KOPT-K1 (cell line): ENCODE results near the gene FRMD4B.

Source experiments
- H3K27ac ChIP-seq: fragments of 200-600 bp; sonication (generic); 2 replicates; pipeline ENCODE4 v1.5.1; 2016; ENCODE audit warnings: antibody characterized with exemption, mild to moderate bottlenecking, low read depth, low read length; ENCODE audit not compliant: poor library complexity, severe bottlenecking
- H3K36me3 ChIP-seq: fragments of 200-600 bp; sonication (generic); 2 replicates; pipeline ENCODE4 v1.5.1; 2017; ENCODE audit warnings: antibody characterized with exemption, mild to moderate bottlenecking, low read length, moderate library complexity; ENCODE audit not compliant: insufficient read depth
- H3K9me3 ChIP-seq: fragments of 200-600 bp; sonication (generic); 2 replicates; pipeline ENCODE4 v1.5.1; 2017; ENCODE audit warnings: antibody characterized with exemption, low read length, mild to moderate bottlenecking; ENCODE audit not compliant: insufficient read depth, poor library complexity, severe bottlenecking

The FRMD4B gene

DNA sequence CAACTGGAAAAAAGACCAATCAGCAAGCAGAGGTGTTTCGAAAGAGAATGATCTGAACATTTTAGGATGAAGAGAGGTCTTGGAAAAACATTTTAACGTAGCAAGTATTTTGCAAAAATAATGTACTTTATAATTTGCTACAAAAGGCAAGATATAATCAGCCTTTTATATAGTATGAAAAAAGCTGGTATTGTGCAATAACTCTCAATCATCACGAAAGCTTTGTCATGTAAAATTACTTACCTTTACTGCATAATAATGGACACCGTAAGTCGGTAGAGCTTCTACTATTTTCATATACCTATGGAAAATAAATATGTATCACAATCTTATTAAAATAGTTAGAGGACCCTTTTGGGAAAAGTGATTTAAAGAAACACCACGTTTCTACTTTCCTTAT lies 167.8 kb downstream of the FRMD4B start:
- Histone ChIP-seq H3K36me3 (no peaks in the 10 kb centered on the region), H3K9me3 (no peaks in the 10 kb centered on the region)

DNA sequence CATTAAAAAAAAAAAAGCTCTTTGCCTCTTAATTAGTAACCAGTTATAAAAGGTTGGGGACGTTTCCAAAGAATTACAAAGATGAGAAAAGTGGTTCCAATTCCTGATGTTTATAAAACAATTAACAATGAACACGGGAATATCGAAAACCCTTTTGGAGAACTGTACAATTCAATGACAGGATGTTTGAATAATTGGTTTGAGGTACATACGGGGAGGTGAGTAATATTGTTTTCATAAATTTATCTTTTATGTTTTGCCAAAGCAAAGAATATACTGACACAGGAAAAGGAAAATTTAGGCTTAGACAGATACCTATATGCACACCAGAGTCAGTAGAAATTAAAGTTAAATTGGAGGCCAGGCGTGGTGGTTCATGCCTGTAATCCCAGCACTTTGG lies 168.9 kb downstream of the FRMD4B start:
- H3K9me3 ChIP-seq, result no peaks in the 10 kb centered on the region
- no peak overlapping the region for H3K27ac ChIP-seq
- no peaks in the 10 kb centered on the region for H3K36me3 ChIP-seq

More for the DNA sequence above, 167.8 kb downstream of the FRMD4B start:
- no peak overlapping the region for H3K27ac ChIP-seq

DNA sequence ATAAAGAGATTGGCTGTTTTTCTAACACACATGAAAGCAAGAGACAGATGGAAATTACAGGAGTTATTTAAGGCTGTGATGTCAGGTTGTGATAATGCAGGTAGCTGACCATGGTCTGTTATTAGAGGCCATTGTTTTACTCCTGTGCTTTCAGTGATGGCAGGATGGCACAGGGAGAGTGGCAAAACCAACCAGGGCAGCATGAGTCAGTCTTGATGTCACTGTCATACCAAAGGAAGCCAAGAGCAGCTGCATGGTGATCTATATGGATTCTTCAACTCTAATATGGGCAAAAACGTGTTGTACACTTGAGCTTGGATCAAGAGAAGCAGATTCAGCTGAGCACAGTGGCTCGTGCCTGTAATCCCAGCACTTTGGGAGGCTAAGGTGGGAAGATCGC lies 171.6 kb downstream of the FRMD4B start:
- Histone ChIP-seq H3K9me3 (no peaks in the 10 kb centered on the region), H3K36me3 (no peaks in the 10 kb centered on the region), H3K27ac (no peak overlapping the region)

DNA sequence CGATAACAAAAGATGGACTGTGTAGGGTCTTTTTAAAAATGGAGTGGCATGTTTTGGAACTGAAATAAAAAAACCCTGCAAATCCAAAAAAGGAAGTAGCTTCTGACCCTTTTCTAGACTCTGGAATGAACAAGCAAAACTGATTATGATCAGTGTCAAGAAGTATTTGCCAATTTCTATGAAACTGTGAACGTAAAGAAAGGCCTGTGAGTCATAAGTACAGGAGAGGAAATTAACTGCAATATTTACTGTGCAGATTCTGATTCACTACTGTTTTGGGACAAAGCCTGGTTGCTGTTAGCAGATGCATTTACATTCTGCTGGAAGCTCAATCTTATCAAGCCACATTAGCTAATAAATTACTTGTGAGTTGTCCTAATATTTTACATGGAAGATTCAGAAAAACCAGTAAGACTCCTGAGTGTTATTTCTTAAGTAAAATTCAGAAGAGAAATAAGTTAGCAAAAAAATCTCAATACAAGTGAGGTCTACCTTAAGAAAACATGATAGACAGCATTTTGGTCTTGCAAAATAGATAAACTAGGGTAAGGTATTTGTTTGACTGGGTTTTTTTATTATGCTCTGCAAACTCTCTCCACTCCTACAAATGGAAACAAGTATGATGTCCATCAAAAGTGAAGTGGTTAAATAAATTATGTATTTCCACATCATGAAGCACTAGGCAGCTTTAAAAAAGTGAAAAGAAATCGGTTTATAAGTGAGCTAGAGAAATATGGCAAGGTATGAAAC lies 173.3 kb downstream of the FRMD4B start:
- Histone ChIP-seq H3K27ac (no peak overlapping the region), H3K9me3 (no peaks in the 10 kb centered on the region), H3K36me3 (no peaks in the 10 kb centered on the region)

DNA sequence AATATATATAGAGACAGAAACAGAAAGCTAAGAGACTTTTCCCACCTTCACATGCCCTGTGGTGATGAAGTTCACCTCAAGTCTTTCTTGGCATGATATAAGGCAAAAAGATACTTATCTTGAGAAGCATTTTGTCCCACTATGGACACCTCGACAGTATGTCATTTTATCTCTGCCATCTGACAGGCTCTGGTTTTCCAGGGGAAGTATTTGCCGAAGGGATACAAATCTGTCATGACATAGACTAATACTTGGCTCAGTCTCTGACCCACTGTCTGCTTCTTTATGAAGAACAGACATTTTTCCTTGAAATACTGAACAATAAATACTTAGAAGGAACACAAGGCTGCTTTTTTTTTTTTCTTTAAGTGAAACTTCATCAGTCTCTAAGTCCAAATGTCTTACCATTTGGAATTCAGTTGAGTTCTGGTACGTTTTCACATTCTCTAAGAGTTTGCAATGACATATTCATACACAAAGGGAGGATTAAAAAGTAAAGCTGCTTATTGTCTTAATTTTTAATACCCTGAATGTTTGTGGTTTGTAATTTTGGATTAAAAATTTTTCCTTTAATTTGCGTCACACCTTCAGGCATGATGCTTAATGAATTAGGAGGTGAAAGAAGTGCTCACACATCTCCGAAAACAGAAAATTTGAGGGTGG lies 175.7 kb downstream of the FRMD4B start:
- Histone ChIP-seq H3K9me3 (no peaks in the 10 kb centered on the region), H3K36me3 (no peaks in the 10 kb centered on the region), H3K27ac (no peak overlapping the region)

DNA sequence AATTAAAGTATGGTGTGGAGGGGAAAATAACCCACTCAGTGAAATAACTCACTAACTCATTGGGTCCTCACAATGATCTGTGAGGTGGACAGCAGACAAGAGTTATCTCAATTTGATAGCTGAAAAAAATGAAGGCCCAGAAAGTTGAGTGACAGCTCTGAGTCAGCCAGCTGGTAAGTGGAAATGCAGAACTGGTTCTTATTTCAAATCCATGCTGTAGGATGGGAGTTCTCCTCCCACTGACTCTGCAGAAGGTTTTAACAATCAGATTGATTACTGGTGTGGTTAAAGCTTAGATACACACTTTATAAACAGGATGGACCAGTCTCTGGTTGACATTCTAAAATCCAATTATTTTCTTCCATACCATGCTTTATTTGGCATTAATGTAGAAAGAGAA lies 176.5 kb downstream of the FRMD4B start:
- no peaks in the 10 kb centered on the region for H3K36me3 ChIP-seq
- no peak overlapping the region for H3K27ac ChIP-seq
- H3K9me3 ChIP-seq, result no peaks in the 10 kb centered on the region

DNA sequence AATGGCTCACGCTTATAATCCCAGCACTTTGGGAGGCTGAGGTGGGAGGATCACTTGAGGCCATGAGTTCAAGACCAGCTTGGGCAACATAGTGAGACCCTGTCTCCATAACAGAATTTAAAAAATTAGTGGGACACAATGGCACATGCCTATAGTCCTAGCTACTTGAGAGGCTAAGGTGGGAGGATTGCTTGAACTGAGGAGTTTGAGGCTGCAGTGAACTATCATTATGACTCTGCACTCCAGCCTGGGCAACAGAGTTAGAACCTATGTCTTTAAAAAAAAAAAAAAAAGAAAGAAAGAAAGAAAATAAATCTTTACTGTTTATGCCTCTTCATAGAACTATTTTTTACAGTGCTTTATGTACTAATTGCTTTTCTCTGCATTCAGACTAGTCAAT lies 178.9 kb downstream of the FRMD4B start:
- H3K36me3 ChIP-seq, result no peaks in the 10 kb centered on the region
- no peak overlapping the region for H3K27ac ChIP-seq
- H3K9me3 ChIP-seq, result no peaks in the 10 kb centered on the region

DNA sequence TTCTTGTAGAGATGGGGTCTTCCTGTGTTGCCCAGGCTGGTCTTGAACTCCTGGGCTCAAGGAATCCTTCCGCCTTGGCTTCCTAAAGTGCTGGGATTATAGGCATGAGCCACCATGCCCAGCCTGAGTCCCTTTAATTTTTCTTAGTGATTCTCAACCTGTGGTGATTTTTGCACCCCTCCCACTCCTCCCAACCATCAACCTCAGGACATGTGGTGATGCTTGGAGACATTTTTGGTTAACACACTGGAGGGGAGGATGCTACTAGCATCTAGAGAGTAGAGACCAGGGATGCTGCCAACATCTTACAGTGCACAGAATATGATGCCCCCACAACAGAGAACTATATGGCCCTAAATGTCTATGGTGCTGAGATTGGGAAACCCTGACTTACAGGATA lies 180.5 kb downstream of the FRMD4B start:
- no peaks in the 10 kb centered on the region for H3K9me3 ChIP-seq
- no peaks in the 10 kb centered on the region for H3K36me3 ChIP-seq
- H3K27ac ChIP-seq, result no peak overlapping the region

DNA sequence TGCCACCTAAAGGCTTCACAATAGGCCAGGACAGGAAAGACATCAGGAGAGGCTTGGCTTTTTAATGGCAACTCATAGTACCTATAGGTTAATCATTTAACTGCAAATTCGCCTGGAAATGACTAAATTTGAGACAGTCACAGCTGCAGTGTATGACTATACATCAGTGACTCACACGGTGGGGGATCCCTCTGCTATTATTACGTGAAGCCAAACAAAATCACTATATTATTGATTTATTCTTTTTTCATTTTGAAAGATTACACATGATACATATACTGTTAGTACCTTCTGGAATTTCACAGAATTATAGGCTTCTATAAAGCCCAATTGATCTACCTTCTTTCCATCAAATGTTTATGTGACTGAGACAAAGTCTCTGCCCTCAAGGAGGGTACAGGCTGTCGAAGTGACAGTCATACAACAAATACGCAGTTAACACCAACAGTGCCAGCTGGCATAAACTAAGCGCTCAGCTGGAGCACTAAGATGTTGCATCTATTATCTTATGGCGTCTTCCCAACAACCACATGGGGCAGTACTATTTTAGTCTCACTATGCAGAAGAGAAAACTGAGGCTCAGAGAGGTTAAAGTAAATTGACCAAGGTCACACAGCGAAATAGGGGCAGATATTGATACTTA lies 181.5 kb downstream of the FRMD4B start:
- Histone ChIP-seq H3K9me3 (no peaks in the 10 kb centered on the region), H3K36me3 (no peaks in the 10 kb centered on the region), H3K27ac (no peak overlapping the region)

DNA sequence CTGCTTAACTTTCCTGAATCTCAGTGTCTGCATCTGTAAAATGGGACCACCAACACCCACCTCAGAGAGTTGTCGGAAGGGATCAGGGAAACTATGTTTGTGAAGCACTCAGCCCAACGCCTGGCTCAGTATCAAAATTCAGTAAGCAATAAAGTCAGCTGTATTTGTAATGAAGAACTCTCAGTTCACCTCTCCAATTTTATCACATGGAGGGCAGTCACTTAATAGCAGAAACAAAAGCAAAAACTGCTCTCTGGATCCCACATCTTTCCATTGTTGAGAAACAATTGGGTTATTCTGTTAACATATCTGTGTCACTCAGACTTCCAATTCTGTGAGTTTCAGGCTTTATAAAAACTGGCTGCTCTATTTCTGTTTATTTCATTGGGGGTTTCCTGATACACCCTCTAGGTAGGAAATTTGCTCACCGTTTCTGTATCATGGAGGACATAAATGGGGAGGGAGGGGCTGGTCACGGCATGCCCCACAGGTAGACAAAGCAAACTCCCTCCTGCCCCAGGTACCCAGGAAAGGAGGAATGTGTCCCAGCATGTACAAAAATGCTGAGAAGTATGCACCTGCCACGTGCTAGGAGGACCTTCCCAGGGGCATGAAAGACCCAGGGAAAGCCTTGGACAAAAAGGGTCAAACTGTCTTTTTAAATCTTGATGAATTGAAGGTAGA lies 182.1 kb downstream of the FRMD4B start:
- H3K9me3 ChIP-seq, result no peaks in the 10 kb centered on the region
- H3K36me3 ChIP-seq, result no peaks in the 10 kb centered on the region
- H3K27ac ChIP-seq, result no peak overlapping the region

DNA sequence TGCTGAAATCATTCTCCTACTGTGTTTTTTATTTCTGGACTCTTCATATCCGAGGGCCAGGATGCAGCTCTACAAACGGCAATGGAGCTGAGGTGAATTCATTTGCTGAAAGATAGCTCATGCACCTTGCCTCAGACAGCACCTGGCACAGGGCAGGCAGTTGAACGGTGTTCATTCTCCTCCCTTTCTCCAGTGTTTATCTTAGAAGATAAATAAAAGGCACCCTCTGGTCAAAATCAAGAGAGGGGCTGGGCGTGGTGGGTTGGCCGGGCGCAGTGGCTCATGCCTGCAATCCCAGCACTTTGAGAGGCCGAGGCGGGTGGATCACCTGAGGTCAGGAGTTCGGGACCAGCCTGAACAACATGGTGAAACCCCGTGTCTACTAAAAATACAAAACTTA lies 184.2 kb downstream of the FRMD4B start:
- H3K9me3 ChIP-seq, result no peaks in the 10 kb centered on the region
- no peaks in the 10 kb centered on the region for H3K36me3 ChIP-seq
- no peak overlapping the region for H3K27ac ChIP-seq

DNA sequence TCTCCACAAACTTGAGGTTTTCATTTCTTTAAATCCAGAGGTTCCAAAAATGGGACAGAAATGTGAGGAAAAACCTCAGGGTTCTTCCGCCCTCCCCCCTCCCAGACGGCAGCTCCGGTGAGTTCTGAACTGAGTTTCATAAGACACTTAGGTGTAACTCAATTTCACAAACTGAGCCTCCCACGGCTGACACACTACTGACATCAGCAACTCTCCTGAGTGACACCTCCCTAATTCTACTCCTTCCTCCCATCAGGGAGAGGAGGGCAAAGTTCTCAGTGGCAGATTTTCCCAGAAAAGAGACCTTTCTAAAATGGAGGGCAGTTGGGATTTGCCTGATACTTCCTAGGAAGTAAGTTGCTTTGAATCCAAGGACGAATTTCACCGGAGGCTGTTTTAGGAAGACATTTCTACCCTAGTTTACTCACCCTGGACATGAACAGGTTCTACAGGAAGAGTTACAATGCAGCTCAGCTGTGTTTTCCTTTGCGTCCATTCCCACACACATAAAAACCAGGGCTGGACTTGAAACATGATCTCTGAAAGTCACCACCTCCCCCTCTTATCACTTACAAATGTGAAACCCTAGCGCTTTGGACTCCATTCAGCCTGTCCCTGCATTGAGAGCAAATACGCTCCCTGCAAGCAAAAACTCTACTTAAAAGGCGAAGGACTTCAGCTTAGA lies 185.4 kb downstream of the FRMD4B start:
- H3K36me3 ChIP-seq, result no peaks in the 10 kb centered on the region
- H3K9me3 ChIP-seq, result no peaks in the 10 kb centered on the region
- H3K27ac ChIP-seq, result no peak overlapping the region

DNA sequence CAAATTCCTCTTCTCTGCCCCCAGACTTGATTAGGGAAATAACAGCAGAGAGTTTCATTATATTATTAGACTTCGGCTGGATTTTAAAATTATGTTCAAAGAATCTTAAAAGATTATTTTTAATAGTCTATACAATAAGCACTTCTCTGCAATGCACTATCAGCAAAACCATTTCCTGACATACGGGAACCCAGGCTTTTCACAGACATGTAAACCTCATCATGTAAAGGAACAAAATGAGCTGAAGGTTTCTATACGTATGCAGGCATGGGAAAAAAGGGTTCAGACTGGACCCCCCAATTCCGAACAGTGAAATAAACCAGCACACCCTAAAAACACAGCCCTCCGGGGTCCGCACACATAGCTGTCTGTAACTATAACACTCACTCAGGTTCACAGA lies 185.9 kb downstream of the FRMD4B start:
- Histone ChIP-seq H3K27ac (peak overlapping the region; percentile 57), H3K9me3 (no peaks in the 10 kb centered on the region), H3K36me3 (no peaks in the 10 kb centered on the region)

DNA sequence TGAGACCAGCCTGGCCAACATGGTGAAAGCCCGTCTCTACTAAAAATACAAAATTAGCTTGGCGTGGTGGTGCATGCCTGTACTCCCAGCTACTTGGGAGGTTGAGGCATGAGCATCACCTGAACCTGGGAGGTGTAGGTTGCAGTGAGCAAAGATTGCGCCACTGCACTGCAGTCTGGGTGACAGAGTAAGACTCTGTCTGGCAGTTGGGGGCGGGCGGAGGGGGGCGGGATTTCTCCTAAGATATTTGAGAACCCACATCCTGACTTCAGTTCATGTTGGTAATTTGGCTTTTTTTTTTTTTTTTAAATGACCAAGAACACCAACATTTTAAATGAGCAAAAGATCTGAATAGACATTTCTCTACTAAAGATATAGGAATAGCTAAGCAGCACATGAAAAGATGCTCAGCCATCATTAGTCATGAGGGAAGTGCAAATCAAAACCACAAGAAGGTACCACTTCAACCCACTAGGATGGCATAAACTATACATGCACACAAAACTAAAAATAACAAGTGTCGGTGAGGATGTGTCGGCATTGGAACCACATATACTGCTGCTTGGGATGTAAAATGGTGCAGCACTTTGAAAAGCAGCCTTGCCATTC lies 187.9 kb downstream of the FRMD4B start:
- no peaks in the 10 kb centered on the region for H3K36me3 ChIP-seq
- H3K27ac ChIP-seq, result peak overlapping the region; percentile 57
- H3K9me3 ChIP-seq, result no peaks in the 10 kb centered on the region
